IMR-90 (cell line): ENCODE results near the gene PLEKHH1. TPM values are rescaled to one million over a fixed set of nuclear protein-coding genes. Genes with fewer than 3 reads are reported as not detected.

ENCODE experiments used
- ATAC-seq: fragments of 200-7000 bp; cut with Tn5 transposase; 2 replicates; pipeline ENCODE4 v1.9.1; 2020; ENCODE audit warnings: low read depth, mild to moderate bottlenecking, moderate library complexity
- BruUV-seq: library from RNA; stranded (reverse); fragments of 400-500 nt; replicated peaks from 2 replicates; lab custom pipeline; 2021; lab: Mats Ljungman, UMichigan
- CTCF ChIA-PET: fragments of 300-600 bp; formaldehyde crosslinking; extraction: SDS; loops from one replicate; lab custom pipeline; 2021; ENCODE audit warnings: antibody characterized with exemption; lab: Yijun Ruan, JAX
- POLR2A ChIA-PET: fragments of 300-600 bp; sonication (Branson Sonifier 250); formaldehyde crosslinking; loops from one replicate; lab custom pipeline; 2022; ENCODE audit warnings: antibody characterized with exemption; ENCODE audit not compliant: unreplicated experiment; lab: Charles Lee
- DNase-seq: peaks from one replicate; pipeline ENCODE4 v3.0.0; 2013
- H2AFZ ChIP-seq: replicated peaks from 2 replicates; pipeline ENCODE3; 2013; ENCODE audit warnings: low read length, mild to moderate bottlenecking; ENCODE audit not compliant: poor library complexity
- H2AK5ac ChIP-seq: 2 replicates; pipeline ENCODE4 v1.6.1; 2013; ENCODE audit warnings: low read depth, low read length, inconsistent platforms
- H2AK9ac ChIP-seq: replicated peaks from 2 replicates; pipeline ENCODE3; 2013; ENCODE audit warnings: mild to moderate bottlenecking, low read depth, low read length, moderate library complexity; ENCODE audit not compliant: poor library complexity
- H2BK120ac ChIP-seq: 2 replicates; pipeline ENCODE4 v1.6.1; 2013; ENCODE audit warnings: low read depth, low read length, inconsistent platforms
- H2BK15ac ChIP-seq: 3 replicates; pipeline ENCODE4 v1.6.1; 2013; ENCODE audit warnings: low read depth, low read length, inconsistent platforms
- H2BK20ac ChIP-seq: 2 replicates; pipeline ENCODE4 v1.6.1; 2013; ENCODE audit warnings: low read depth, mild to moderate bottlenecking, inconsistent platforms, low read length, moderate library complexity
- H2BK5ac ChIP-seq: 2 replicates; pipeline ENCODE4 v1.6.1; 2013; ENCODE audit warnings: mild to moderate bottlenecking, low read depth, low read length, inconsistent platforms; ENCODE audit not compliant: poor library complexity, severe bottlenecking
- H3K14ac ChIP-seq: replicated peaks from 2 replicates; pipeline ENCODE4 v1.6.1; 2013; ENCODE audit warnings: low read depth, low read length, inconsistent platforms
- H3K18ac ChIP-seq: 2 replicates; pipeline ENCODE4 v1.6.1; 2013; ENCODE audit warnings: low read depth, low read length, control low read depth
- H3K23ac ChIP-seq: 2 replicates; pipeline ENCODE4 v1.6.1; 2013; ENCODE audit warnings: low read depth, low read length, inconsistent platforms
- H3K27ac ChIP-seq: 2 replicates; pipeline ENCODE4 v1.5.1; 2013; ENCODE audit warnings: mild to moderate bottlenecking, control low read depth, low read length; ENCODE audit not compliant: insufficient read depth
- H3K27me3 ChIP-seq: 2 replicates; pipeline ENCODE4 v1.6.1; 2013; ENCODE audit warnings: low read length; ENCODE audit not compliant: control insufficient read depth, insufficient read depth
- H3K36me3 ChIP-seq: 2 replicates; pipeline ENCODE4 v1.6.1; 2013; ENCODE audit warnings: low read length, mixed read lengths; ENCODE audit not compliant: control insufficient read depth, insufficient read depth
- H3K4ac ChIP-seq: 2 replicates; pipeline ENCODE4 v1.6.1; 2013; ENCODE audit warnings: low read depth, low read length, inconsistent platforms
- H3K4me1 ChIP-seq: 2 replicates; pipeline ENCODE4 v1.6.1; 2013; ENCODE audit warnings: low read length, mixed read lengths; ENCODE audit not compliant: control insufficient read depth, insufficient read depth
- H3K4me2 ChIP-seq: 2 replicates; pipeline ENCODE4 v1.6.1; 2013; ENCODE audit warnings: low read depth, mild to moderate bottlenecking, control low read depth, low read length, moderate library complexity
- H3K4me3 ChIP-seq: 2 replicates; pipeline ENCODE4 v1.5.1; 2013; ENCODE audit warnings: low read depth, mild to moderate bottlenecking, control low read depth, low read length, moderate library complexity; ENCODE audit not compliant: insufficient read depth
- H3K56ac ChIP-seq: 2 replicates; pipeline ENCODE4 v1.6.1; 2013; ENCODE audit warnings: low read length, inconsistent platforms; ENCODE audit not compliant: insufficient read depth; ENCODE audit errors: extremely low read depth
- H3K79me1 ChIP-seq, 2 experiments: 2 replicates each; pipeline ENCODE4 v1.6.1; 2013; ENCODE audit warnings: low read length in 2 of 2, inconsistent platforms in 1 of 2, low read depth in 1 of 2
- H3K9ac ChIP-seq: 2 replicates; pipeline ENCODE4 v1.6.1; 2013; ENCODE audit warnings: low read depth, low read length, control low read depth
- H3K9me1 ChIP-seq: 2 replicates; pipeline ENCODE4 v1.6.1; 2013; ENCODE audit warnings: low read length, inconsistent platforms; ENCODE audit not compliant: insufficient read depth
- H3K9me3 ChIP-seq: 2 replicates; pipeline ENCODE4 v1.6.1; 2013; ENCODE audit warnings: low read length; ENCODE audit not compliant: control insufficient read depth, insufficient read depth
- H4K20me1 ChIP-seq: 2 replicates; pipeline ENCODE4 v1.6.1; 2013; ENCODE audit warnings: low read length, inconsistent platforms; ENCODE audit not compliant: insufficient read depth
- H4K5ac ChIP-seq: 2 replicates; pipeline ENCODE4 v1.6.1; 2013; ENCODE audit warnings: mild to moderate bottlenecking, low read depth, low read length, control low read depth
- H4K8ac ChIP-seq, 2 experiments: 2 replicates each; pipeline ENCODE4 v1.6.1; 2013; ENCODE audit warnings: low read depth in 2 of 2, low read length in 2 of 2, control low read depth in 1 of 2, inconsistent platforms in 1 of 2
- H4K91ac ChIP-seq: 2 replicates; pipeline ENCODE4 v1.6.1; 2013; ENCODE audit warnings: low read depth, low read length, inconsistent platforms; ENCODE audit not compliant: insufficient read depth
- MAFK ChIP-seq: IDR thresholded peaks from 2 replicates; pipeline ENCODE4 v1.6.1; 2012; ENCODE audit warnings: low read depth, low read length, improper control_type of control experiment
- RFX5 ChIP-seq: IDR thresholded peaks from 2 replicates; pipeline ENCODE4 v1.8.0; 2012; ENCODE audit warnings: low read depth, mild to moderate bottlenecking, low read length, moderate library complexity
- WGBS, 2 experiments: methylation state at CpG; one replicate each; pipeline versions ENCODE4 v1.1.5 to v1.1.7; 2013; ENCODE audit warnings: missing lambda C conversion rate in 2 of 2; ENCODE audit not compliant: insufficient read length in 1 of 2; ENCODE audit errors: extremely low coverage in 2 of 2; 5-methylcytosine and 5-hydroxymethylcytosine counted together
- dilution Hi-C: fragments of 300-500 bp; cut with HindIII; formaldehyde crosslinking; loops from one replicate; pipeline ENCODE4 v1.14.3; 2018; ENCODE audit warnings: low sequenced_read_pairs; ENCODE audit not compliant: unreplicated experiment
- in situ Hi-C: fragments of 300-500 bp; cut with MboI; formaldehyde crosslinking; loops from 3 replicates; pipeline ENCODE4 v1.14.3; 2019; ENCODE audit warnings: low sequenced_read_pairs, inconsistent platforms, mixed read lengths
- intact Hi-C: fragments of 100-400 bp; cut with micrococcal nuclease; formaldehyde crosslinking; loops from 2 replicates; pipeline ENCODE4 v1.10.0; 2022
- polyA plus RNA-seq, 3 experiments: library from polyadenylated mRNA; depleted of rRNA; stranded (reverse); fragments of >200 nt; gene quantifications; 2 replicates each; pipeline ENCODE4 v1.2.3, GENCODE V29; 2012; ENCODE audit warnings: low replicate concordance in 1 of 3
- total RNA-seq: library from RNA; depleted of rRNA; stranded (reverse); fragments of >200 nt; gene quantifications from 2 replicates; pipeline ENCODE4 v1.2.3, GENCODE V29; 2012

The PLEKHH1 gene
- total and polyA plus RNA-seq, 2 of the 4 experiments (the other 2 are of a cell fraction), result under 0.01 to 0.34 TPM

DNA sequence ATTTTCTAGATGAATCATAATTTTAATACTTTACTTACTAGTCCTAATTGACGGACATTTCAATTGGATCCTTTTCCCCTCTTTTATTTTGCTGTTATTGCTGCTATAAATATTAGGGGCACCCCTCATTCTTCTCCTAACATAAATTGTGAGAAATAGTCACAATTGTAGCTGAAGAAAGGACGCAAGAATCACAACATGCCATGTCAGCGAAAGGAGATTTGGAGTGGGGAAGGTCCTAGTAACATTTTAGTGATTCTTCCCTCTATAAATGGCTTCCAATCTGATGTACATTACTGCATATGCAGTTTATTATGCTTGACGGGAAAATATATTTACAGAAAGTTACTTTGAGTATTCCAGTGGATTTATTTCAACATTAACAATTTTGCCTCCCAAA lies 7.7 kb upstream of the PLEKHH1 start:
- no peak overlapping the region for H4K5ac ChIP-seq
- no peak overlapping the region for H2BK5ac ChIP-seq
- no peaks in the 10 kb centered on the region for H4K20me1 ChIP-seq
- H3K56ac ChIP-seq, result no peak overlapping the region
- H3K4me2 ChIP-seq, result no peak overlapping the region
- ATAC-seq (no peak), DNase-seq (no peak)
- in situ Hi-C loops (no loop called here), dilution Hi-C loops (no loop called here), intact Hi-C loops (loop anchor here (5.0 kb wide), 1 partner anchor 142 kb away; no protein-coding TSS in a partner anchor)
- no peak overlapping the region for H3K9ac ChIP-seq
- peaks cover 53% of the 10 kb centered on the region for H3K27me3 ChIP-seq
- H3K9me3 ChIP-seq, result no peaks in the 10 kb centered on the region
- no peak overlapping the region for H3K27ac ChIP-seq
- no peak overlapping the region for H3K4me3 ChIP-seq
- TF ChIP-seq RFX5, result no peak
- TF ChIP-seq MAFK, result peak; percentile 83
- ChIA-PET POLR2A (interaction anchor here (0.6 kb wide), 1 partner anchor 93 kb away, joined by 3 read pairs; no protein-coding TSS in a partner anchor), CTCF (interaction anchor here (1.1 to 2.2 kb wide), 2 partner anchors 16 to 46 kb away, joined by 4 to 28 read pairs; no protein-coding TSS in a partner anchor)
- no peak overlapping the region for H2AK9ac ChIP-seq
- H3K4me1 ChIP-seq, result no peaks in the 10 kb centered on the region
- no CpG with 5 or more reads among the region's 4 CpGs for WGBS, 2 experiments
- H3K9me1 ChIP-seq, result no peaks in the 10 kb centered on the region
- no peak overlapping the region for H2BK120ac ChIP-seq
- H3K23ac ChIP-seq, result no peak overlapping the region
- no TSS peak for BruUV-seq
- H3K36me3 ChIP-seq, result no peaks in the 10 kb centered on the region
- no peak overlapping the region for H4K8ac ChIP-seq
- no peak overlapping the region for H3K14ac ChIP-seq
- no peak overlapping the region for H2BK15ac ChIP-seq
- H2BK20ac ChIP-seq, result no peak overlapping the region
- H2AK5ac ChIP-seq, result no peak overlapping the region
- no peak overlapping the region for H4K91ac ChIP-seq
- no peak overlapping the region for H3K4ac ChIP-seq
- H3K79me1 ChIP-seq, result no peaks in the 10 kb centered on the region
- H2AFZ ChIP-seq, result no peak overlapping the region
- no peak overlapping the region for H3K18ac ChIP-seq
